PFSK-1 (cell line): ENCODE measurements around the gene WNK1.

Experiments
- FOXP2 ChIP-seq: optimal IDR thresholded peaks from 2 replicates; pipeline ENCODE3; 2011; ENCODE audit warnings: borderline replicate concordance, control low read depth, inconsistent platforms; ENCODE audit not compliant: insufficient read depth; ENCODE audit errors: extremely low read length, extremely low read depth
- POLR2AphosphoS5 ChIP-seq: IDR thresholded peaks from 2 replicates; pipeline ENCODE4 v1.6.1; 2012; ENCODE audit warnings: low read depth, mild to moderate bottlenecking, control low read depth, low read length, moderate library complexity
- SIN3A ChIP-seq: IDR thresholded peaks from 2 replicates; pipeline ENCODE4 v1.6.1; 2012; ENCODE audit warnings: mild to moderate bottlenecking, low read length, moderate library complexity, borderline replicate concordance; ENCODE audit not compliant: insufficient read depth
- TAF1 ChIP-seq: IDR thresholded peaks from 2 replicates; pipeline ENCODE4 v1.6.1; 2012; ENCODE audit warnings: low read length, control low read depth, borderline replicate concordance; ENCODE audit not compliant: insufficient read depth
- TF ChIP-seq, protein P1 (sequence below), 2 experiments: IDR thresholded peaks; 2 replicates each; pipeline versions ENCODE4 v1.6.1 to v1.8.0; 2011 to 2012; ENCODE audit warnings: low read depth in 2 of 2, low read length in 2 of 2, control low read depth in 1 of 2, inconsistent platforms in 1 of 2, mild to moderate bottlenecking in 1 of 2, moderate library complexity in 1 of 2; ENCODE audit not compliant: insufficient read depth in 1 of 2

The WNK1 gene

GRCh38 chr12:765840-766239 lies 13.5 kb downstream of the WNK1 start:
- TF ChIP-seq SIN3A (no peak), POLR2AphosphoS5 (no peak), FOXP2 (no peak), TAF1 (no peak)
- TF ChIP-seq, protein P1, sequence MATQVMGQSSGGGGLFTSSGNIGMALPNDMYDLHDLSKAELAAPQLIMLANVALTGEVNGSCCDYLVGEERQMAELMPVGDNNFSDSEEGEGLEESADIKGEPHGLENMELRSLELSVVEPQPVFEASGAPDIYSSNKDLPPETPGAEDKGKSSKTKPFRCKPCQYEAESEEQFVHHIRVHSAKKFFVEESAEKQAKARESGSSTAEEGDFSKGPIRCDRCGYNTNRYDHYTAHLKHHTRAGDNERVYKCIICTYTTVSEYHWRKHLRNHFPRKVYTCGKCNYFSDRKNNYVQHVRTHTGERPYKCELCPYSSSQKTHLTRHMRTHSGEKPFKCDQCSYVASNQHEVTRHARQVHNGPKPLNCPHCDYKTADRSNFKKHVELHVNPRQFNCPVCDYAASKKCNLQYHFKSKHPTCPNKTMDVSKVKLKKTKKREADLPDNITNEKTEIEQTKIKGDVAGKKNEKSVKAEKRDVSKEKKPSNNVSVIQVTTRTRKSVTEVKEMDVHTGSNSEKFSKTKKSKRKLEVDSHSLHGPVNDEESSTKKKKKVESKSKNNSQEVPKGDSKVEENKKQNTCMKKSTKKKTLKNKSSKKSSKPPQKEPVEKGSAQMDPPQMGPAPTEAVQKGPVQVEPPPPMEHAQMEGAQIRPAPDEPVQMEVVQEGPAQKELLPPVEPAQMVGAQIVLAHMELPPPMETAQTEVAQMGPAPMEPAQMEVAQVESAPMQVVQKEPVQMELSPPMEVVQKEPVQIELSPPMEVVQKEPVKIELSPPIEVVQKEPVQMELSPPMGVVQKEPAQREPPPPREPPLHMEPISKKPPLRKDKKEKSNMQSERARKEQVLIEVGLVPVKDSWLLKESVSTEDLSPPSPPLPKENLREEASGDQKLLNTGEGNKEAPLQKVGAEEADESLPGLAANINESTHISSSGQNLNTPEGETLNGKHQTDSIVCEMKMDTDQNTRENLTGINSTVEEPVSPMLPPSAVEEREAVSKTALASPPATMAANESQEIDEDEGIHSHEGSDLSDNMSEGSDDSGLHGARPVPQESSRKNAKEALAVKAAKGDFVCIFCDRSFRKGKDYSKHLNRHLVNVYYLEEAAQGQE (IDR thresholded peaks at IDR 0.05; ENCODE audit: insufficient read depth in 1 of 2, low read depth in 2 of 2, low read length in 2 of 2): no peak

DNA sequence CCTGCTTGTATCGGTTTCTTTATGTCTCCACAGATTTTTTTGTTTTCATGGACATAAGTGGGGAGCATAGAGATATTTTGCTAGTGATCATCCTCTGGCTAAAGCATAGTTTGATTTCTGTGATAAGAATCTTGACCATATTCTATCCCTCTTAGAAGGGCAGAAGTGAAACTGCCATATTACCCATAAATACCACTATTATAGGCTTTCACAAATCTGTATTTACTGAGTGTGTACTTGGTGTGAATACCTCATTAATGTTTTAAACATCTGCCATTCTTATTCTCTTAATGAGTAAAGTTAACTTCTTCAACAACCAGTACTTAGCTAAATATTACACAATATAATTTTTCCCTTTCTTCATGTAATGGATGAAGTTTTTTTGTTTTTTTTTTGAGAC lies 16.1 kb downstream of the WNK1 start:
- no peak for TF ChIP-seq POLR2AphosphoS5
- no peak for TF ChIP-seq SIN3A
- TF ChIP-seq TAF1: no peak
- no peak for TF ChIP-seq FOXP2

DNA sequence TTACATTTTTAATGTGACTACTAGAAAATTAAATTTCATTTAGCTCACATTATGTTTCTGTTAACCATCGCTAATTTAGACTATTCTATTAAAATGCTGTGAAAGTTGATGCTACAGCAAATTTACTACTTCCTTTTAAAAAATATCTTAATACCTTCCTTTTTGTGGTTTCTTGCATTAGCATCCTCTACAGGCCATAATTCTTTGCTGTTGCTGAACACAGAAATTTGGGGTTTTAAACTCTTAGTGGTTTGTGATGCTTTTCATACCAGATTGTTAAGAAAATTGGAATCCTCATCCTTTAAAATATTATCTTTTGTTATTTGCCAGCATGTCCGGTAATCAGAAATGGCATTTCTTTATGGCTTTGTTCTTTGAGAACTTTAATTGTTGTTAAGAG lies 18.1 kb downstream of the WNK1 start:
- TF ChIP-seq SIN3A: no peak
- TF ChIP-seq, protein P1 (IDR thresholded peaks at IDR 0.05; ENCODE audit: insufficient read depth in 1 of 2, low read depth in 2 of 2, low read length in 2 of 2): no peak
- no peak for TF ChIP-seq FOXP2
- TF ChIP-seq TAF1: no peak
- no peak for TF ChIP-seq POLR2AphosphoS5

DNA sequence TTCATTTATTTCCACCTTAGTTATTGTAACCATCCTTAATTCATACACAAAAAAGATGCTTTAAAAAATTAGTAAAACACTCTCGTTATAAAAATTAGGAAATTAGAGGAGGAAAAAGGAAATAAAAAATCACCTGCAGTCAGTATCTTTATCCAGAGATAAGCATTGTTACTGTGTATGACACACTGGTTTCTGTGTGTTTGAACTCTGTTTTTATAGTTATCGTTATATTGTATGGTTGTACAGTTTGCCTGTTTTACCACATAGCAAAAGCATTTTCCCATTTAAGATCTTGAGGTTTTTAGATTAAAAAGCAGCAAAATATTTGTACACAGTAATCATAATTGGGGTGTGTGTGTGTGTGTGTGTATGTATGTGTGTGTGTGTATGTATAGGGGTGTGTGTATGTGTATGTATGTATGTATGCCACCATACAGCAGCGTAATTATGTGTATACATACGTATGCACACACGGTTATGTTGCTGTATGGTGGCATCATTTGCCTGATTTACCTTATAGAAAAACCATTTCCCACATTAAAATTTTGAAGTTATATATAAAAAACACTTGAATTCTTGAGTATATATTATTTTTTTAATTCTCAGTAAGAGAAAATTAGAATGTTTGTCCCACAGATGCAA lies 19.8 kb downstream of the WNK1 start:
- TF ChIP-seq FOXP2 (no peak), TAF1 (no peak)
- TF ChIP-seq, protein P1 (IDR thresholded peaks at IDR 0.05; ENCODE audit: insufficient read depth in 1 of 2, low read depth in 2 of 2, low read length in 2 of 2): no peak

GRCh38 chr12:774051-774614 lies 21.8 kb downstream of the WNK1 start:
- TF ChIP-seq TAF1 (no peak), FOXP2 (no peak), SIN3A (no peak), POLR2AphosphoS5 (no peak)
- TF ChIP-seq, protein P1 (IDR thresholded peaks at IDR 0.05; ENCODE audit: insufficient read depth in 1 of 2, low read depth in 2 of 2, low read length in 2 of 2): no peak
